GM12892 (cell line): Measurements from ENCODE around the gene CCDC142.
A peak's percentile ranks its signal among the peaks of the same experiment; 100 is the strongest.

ENCODE experiments used
- DNase-seq: peaks from one replicate; pipeline ENCODE4 v3.0.0; 2011; ENCODE audit not compliant: insufficient read length
- FAIRE-seq: peaks from 2 replicates; lab custom pipeline; 2011; peaks lifted over from hg19 to GRCh38; lab: Jason Lieb, UNC
- POLR2A ChIP-seq: IDR thresholded peaks from 2 replicates; pipeline ENCODE4 v1.6.1; 2011; ENCODE audit warnings: low read depth, low read length, control low read depth
- POLR2AphosphoS5 ChIP-seq: IDR thresholded peaks from 2 replicates; pipeline ENCODE4 v1.6.1; 2011; ENCODE audit warnings: low read depth, low read length, control low read depth
- TAF1 ChIP-seq: IDR thresholded peaks from 2 replicates; pipeline ENCODE4 v1.6.1; 2011; ENCODE audit warnings: low read depth, mild to moderate bottlenecking, control low read depth, low read length, borderline replicate concordance

CCDC142 gene

DNA sequence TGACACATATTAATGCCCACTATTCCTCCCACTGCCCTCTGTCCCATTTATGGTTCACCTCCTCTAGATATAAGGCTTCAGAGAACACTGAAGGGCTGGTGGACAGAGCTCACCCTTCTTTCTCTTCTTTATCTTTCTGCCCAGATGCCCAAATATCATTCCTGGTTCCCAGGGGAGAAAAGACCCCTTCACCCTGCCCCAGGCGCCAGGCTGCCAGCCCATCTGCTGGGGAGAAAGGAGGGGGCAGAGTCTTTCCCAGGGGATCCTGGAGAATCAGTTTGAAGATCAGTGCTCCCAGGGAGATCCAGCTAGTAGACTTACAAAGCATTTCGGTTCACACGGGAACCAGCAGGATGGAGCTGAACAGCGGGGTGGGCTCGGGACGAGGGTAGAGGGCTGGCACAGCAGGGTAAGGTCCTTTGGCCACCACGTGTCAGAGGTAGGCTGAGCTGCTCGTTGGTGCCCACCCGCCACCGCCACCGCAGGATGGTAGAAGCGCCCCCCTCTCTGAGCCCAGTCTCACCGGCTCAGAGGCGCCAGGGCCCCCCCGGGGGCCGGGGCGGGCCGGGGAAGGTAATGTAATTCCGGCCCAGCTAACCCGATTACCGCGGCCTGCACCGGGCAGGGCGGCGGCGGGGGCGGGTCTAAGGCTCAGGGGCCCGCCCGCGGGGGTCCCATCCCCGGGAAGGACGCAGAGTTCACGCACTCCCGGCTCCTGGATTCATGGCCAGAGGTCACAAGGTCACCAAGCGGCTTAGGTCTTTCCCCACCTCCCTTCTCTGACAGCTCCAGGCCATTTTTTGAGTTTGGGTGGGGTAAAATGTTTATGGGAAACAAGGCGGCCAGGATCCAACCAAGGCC is 30.2 kb upstream of the CCDC142 start:
- no peak for DNase-seq

DNA sequence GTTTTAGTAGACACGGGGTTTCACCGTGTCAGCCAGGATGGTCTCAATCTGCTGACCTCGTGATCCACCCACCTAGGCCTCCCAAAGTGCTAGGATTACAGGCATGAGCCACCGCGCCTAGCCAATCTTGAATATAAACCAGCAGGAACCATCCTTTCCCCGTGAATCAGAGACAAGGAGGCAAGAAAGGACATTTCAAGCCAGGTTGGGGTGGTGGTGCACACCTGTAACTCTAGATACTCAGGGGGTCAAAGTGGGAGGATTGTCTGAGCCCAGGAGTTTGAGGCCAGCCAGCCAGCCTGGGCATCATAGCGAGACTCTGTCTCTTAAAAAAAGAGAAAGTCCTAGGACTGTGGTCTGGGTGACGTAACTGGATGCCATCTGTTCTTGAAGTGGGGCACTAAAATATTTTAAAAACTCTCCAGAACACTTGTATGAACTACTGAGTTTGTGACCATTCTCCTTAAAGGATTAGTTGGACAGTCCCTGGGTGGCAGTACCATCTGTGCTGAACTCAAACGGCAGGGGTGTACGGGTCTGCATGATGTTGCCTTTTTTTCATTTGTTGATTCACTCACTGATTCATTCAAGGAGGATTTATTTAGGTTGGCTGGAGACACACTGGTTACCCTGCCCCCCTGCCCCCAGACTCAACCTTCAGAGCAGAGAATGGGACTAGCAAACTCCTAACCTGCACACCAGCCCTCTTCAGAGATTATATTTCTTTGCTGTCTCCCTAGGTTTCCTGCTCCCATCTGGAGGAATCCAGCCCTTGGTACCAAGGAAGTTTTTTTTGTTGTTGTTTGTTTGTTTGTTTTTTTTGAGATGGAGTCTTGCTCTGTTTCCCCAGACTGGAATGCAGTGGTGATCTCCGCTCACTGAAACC is 28.5 kb upstream of the CCDC142 start:
- no peak for TF ChIP-seq POLR2A
- no peak for TF ChIP-seq TAF1
- no peak for TF ChIP-seq POLR2AphosphoS5
- FAIRE-seq (no peak), DNase-seq (no peak)

More for the DNA sequence above, 30.2 kb upstream of the CCDC142 start:
- no peak for FAIRE-seq
- TF ChIP-seq POLR2A, result no peak
- no peak for TF ChIP-seq POLR2AphosphoS5
- no peak for TF ChIP-seq TAF1

DNA sequence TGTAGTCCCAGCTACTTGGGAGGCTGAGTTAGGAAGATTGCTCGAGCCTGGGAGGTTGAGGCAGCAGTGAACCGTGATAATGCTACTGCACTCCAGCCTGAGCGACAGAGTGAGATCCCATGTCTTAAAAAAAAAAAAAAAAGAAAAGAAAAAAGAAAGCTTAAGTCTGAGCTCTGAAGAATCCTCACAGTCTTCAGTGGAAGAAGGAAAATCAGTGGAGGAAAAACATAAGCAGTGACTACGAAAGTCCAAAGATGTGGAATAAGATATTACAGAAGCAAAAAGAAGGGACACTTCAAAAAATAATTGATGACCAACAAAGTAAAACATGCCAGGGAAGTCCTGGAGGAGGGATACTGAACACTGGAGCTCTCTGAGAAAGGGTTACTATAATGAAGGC is 27.5 kb upstream of the CCDC142 start:
- FAIRE-seq, result no peak
- TF ChIP-seq POLR2AphosphoS5 (no peak), POLR2A (no peak), TAF1 (no peak)
- DNase-seq, result no peak

DNA sequence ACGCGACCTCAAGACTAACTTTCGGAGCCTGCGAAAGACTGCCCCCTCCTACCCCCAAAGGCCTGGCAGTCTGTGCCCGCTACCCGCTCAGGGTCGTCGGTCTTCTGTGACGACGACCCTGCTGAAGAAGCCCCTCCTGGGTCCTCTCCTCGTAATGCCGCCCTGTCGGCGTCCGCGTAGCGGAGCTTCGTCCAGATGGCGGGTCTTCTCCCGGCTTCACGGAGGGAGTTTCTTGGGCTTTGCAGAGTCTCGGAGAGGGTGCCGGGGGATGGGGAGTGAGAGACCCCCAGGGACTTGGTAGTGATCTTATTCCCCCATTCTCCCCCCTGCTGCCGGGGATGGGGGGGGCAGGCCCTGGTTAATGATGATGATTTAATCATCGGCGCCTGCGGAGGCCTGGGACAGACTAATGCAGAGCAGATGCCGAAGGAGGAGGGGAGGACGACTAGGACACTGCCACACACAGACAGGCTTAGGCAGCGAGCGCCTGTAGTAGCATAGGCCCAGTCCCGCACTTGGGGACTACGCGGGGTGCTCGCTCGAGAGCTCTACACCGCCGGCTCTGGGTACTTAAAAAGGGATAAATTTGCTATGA is 25.2 kb upstream of the CCDC142 start:
- DNase-seq (no peak), FAIRE-seq (no peak)
- no peak for TF ChIP-seq POLR2A

DNA sequence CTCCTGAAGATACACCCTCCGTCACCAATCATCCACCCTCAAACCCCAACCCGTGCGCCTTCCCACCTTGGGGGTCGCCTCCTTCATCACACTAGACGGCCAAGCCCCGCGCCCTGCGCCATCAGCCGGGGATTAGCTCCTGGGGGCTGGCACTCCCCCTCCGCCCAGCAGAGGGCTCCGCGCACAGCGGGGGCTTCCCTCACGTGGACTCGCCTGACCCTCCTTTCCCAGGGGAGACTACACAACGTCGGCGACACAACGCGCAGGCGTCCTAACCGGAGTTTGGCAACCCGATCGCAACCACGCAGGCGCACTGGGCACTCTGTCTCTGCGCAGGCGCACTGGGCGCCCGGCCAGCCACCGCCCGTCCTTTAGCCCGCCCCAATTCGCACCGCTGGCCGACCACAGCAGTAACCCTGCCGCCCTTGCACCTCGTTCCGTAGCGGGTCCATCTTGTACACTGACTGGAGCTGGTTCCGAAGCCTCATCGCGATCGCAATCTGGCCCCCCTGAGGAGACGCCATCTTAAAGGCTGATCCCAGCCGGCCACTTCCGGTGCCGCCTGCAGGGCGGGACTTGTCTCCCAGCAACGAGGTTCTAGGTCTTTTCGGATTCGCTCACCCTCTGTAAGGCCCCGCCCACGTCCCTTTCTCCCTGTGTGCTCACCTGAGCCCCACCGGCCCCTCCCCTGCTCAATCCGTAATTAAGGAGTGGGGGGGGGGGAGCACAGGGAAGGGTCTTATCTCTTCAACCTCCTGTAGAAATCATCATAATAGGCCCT is 24.5 kb upstream of the CCDC142 start, which contains the start of gene PCGF1:
Gene PCGF1 (minus strand): TSS at position 551 of the 781 bp plus-strand sequence. CDS start 27 bp downstream, at position 524.
- peak; percentile 83 for TF ChIP-seq TAF1
- peak; percentile 87 for TF ChIP-seq POLR2A
- TF ChIP-seq POLR2AphosphoS5, result peak; percentile 85
- FAIRE-seq (peak; percentile 99), DNase-seq (peak; percentile 93)

DNA sequence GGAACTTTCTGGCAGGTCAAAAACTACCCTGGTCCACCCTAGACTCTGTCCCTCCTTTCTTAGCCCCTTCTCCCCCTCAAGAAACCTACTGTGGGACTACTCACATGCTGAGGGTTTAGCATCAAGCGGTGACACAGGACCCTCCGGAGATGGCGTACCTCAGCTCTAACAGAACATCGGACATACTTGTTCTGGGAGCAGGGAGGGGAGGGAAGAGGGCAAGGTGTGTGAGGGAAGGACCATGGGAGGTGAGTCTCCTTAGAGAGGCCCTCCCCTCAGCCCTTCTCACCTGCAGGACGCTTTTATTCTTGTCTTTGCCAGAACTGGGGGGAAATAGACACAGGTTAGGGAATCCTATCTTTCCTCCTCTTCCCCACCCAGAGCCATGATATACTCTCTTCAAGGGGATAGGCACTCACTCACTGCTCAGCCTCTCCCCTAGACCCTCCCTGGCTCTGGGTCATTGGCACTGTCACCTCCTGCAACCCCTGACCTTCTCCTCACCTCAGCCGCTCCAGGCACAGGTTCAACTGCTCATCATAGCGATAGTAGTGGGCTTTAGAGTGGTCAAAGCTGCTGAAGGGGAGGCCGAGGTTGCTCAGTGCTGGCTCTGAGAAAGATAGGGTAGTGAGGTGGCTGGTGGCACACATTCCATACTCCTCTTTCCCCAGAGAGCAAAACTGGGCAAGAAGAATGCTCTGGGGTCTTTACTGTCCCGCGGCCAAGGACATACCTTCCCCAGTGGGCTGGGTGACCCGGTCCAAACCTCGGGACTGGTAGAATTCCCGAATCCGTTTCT is 22.8 kb upstream of the CCDC142 start:
- no peak for TF ChIP-seq TAF1
- TF ChIP-seq POLR2A, result no peak
- TF ChIP-seq POLR2AphosphoS5, result no peak
- no peak for DNase-seq
- no peak for FAIRE-seq

DNA sequence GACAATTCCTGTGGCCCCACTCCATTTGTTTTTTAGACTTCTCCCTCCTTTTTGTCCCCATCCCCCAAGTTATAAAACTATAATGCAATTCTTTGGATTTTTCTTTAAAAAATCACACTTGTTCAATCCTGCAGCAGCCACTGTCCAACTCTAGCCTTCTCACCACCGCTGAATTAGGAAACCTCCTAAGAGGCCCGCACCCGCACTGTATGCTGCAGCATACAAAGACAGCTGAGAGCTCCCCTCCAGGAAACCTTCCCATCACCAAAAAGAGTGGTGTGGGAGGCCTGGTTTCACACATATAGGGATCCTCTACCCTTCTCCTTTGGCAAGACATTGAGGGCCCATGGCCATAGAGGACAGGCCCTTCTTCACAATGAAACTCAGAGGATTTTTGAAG is 21.8 kb upstream of the CCDC142 start:
- FAIRE-seq (no peak), DNase-seq (no peak)
- no peak for TF ChIP-seq TAF1
- TF ChIP-seq POLR2AphosphoS5, result no peak
- no peak for TF ChIP-seq POLR2A

DNA sequence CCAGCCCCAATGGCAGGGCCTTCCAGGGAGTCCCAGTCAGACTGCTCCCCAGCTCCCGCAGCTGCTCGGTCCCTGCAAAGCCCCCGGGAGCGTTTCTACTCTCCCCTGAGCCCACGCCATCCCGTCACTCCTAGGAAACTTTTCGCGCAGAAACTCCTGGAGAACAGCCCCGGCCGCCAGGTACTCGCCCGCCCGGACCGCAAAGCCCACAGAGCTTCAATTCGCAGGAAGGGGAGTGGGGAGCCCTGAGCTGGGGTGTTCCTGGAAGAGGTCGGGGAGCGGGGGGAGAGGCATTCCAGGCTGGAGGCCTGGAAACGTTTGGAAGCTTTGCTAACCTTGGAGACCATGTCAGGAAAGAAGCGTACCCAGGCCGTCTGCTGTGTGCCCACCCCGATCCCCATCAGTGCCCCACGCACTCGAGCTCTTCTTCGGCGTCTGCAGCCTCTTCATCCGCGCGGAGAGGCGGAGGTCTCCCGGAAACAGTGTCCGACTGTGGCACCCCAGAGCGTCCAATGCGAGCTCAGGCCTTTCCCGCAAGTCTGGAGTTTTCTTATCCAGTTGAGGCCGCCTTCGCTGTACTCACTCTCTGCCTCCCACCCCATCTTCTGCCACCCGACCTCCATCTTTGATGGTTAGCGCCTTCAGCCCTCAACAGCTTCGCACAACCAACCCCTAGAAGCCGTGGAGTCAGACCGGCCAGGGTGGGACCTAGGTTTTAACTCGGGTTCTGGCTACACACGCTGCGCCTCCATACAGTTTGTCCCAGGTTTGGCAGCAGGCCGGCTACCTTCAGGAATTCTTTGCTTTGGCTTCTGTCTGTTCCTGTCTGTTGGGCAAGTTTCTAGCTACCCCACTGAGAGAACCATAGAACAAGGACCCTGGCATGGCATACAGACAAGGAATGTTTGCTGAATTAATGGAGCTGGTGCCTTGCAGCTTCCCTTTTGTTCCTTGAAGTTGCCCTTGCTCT is 21.0 kb upstream of the CCDC142 start:
- FAIRE-seq (no peak), DNase-seq (no peak)
- 0 out of 2 replicates have a peak, but pooled peaks have one; percentile 18 for TF ChIP-seq POLR2AphosphoS5
- no peak for TF ChIP-seq POLR2A

DNA sequence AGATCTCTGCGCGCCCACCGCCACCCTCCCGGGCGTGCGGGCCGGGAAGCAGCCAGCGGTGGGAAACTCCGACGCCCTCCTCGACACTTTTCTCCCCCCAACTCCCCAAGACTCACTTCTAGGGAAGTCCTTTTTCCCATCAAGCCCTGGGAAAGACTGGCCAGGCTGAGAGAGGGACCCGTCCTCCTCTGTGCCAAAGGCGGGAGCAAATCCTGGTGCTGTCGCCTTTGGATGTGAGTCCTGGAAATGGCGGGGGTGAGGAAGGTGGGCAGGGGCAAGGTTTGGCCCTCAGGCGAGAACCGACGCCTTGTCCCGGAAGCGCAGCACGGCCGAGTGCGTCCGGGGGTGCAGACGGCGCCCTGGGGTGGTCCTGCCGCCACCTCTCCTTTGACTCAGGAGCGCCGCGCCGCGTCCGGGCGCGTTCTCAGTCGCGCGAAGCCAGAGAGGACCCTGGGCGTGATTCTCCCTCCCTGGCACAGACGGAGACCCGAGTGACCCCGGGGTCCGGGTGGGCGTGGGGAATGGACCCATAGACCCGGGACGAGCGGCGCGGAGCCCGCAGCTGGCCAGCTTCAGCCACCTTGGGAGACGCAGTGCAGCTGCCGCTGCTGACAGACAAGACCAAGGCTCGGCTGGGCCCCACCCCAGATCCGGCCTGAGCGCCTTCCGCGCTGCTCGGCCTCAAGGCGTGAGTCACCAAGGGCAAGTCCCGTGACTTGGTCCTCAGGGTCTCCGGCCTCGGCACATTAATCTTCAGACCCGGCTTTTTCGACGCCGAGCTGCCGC is 20.1 kb upstream of the CCDC142 start:
- TF ChIP-seq TAF1, result no peak
- TF ChIP-seq POLR2AphosphoS5, result no peak
- TF ChIP-seq POLR2A, result peak; percentile 58; the same call in 1 of the 2 replicates
- DNase-seq, result peak; percentile 84
- peak; percentile 76 for FAIRE-seq
